Keratinocyte (primary cell): ENCODE results near the gene TEAD3.

ENCODE experiments used
- CTCF ChIP-seq, 3 experiments: IDR thresholded peaks in 1 of 3; conservative IDR thresholded peaks in 1 of 3; optimal IDR thresholded peaks in 1 of 3; 2 replicates in 2 of 3; 3 replicates in 1 of 3; pipeline versions ENCODE3 to v1.5.1; 2011; ENCODE audit warnings: low read length in 3 of 3, mild to moderate bottlenecking in 3 of 3, moderate library complexity in 2 of 3, control low read depth in 1 of 3, inconsistent platforms in 1 of 3; ENCODE audit not compliant: insufficient read depth in 2 of 3; ENCODE audit errors: extremely low read depth in 1 of 3
- EZH2 ChIP-seq: IDR thresholded peaks from one replicate; pipeline ENCODE4 v1.6.1; 2012; ENCODE audit warnings: inconsistent platforms, mild to moderate bottlenecking, low read length, moderate library complexity

DNA sequence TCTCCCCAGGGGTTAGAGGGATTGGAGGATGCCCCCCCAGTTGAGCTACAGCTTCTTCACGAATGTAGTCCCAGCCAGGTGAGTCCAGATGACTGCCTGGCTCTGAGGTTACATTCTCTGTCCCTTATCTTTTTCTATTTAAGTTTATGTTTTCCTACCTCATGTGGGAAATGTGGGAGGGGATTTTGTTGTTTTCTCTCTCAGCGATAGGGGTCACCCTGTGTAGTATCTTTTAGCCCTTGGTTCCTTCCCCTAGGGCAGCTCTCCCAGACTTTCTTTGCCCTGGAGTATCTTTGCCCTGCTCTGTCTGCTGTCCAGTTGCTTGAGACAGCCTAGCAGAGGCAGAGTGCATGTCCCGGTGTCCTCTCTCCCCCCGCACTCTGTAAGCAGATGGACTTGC, 39.0 kb downstream of the TEAD3 start:
- TF ChIP-seq CTCF (optimal IDR thresholded peaks at IDR 0.05 in 1 of 3, IDR thresholded peaks at IDR 0.05 in 1 of 3, conservative IDR thresholded peaks at IDR 0.05 in 1 of 3; ENCODE audit: extremely low read depth in 1 of 3, insufficient read depth in 2 of 3, low read length in 3 of 3): no peak
- no peak for TF ChIP-seq EZH2
